HepG2 (cell line): ENCODE data around the gene TTBK1. TPM values are rescaled to one million over a fixed set of nuclear protein-coding genes. Genes with fewer than 3 reads are reported as not detected.

Experiments
- ATAC-seq: fragments of 200-7000 bp; cut with Tn5 transposase; 3 replicates; pipeline ENCODE4 v1.9.1; 2020; ENCODE audit warnings: mild to moderate bottlenecking, moderate library complexity
- BruUV-seq: library from RNA; stranded (reverse); fragments of 400-500 nt; replicated peaks from 2 replicates; lab custom pipeline; 2021; lab: Mats Ljungman, UMichigan
- CTCF ChIA-PET: fragments of 300-600 bp; formaldehyde crosslinking; extraction: SDS; loops from one replicate; lab custom pipeline; 2021; ENCODE audit warnings: low total read pairs, inconsistent platforms, low intra/inter-chr PET ratio; lab: Yijun Ruan, JAX
- POLR2A ChIA-PET: fragments of 350-600 bp; sonication (Branson Sonifier 250); formaldehyde crosslinking; loops from one replicate; lab custom pipeline; 2020; ENCODE audit warnings: antibody characterized with exemption, inconsistent platforms; lab: Yijun Ruan, JAX
- DNase-seq: peaks from one replicate; pipeline ENCODE4 v3.0.0-alpha.2; 2015; ENCODE audit warnings: low spot score
- FAIRE-seq: peaks from 3 replicates; lab custom pipeline; 2011; peaks lifted over from hg19 to GRCh38; lab: Jason Lieb, UNC
- H2AFZ ChIP-seq: one replicate; pipeline ENCODE4 v1.6.1; 2011; ENCODE audit warnings: low read length, inconsistent platforms
- H3K27ac ChIP-seq: fragments of 300-600 bp; 3 replicates; pipeline ENCODE4 v1.8.0; 2011; ENCODE audit warnings: mixed run types, mild to moderate bottlenecking, mixed read lengths, low read length, inconsistent platforms; ENCODE audit not compliant: insufficient read depth; ENCODE audit errors: extremely low read length
- H3K27me3 ChIP-seq, 2 experiments: fragments of 200-600 bp in 1 of 2; 2 replicates in 1 of 2; 3 replicates in 1 of 2; pipeline versions ENCODE4 v1.6.0 to v1.8.0; 2011; ENCODE audit warnings: low read length in 2 of 2, mild to moderate bottlenecking in 2 of 2, moderate library complexity in 2 of 2, inconsistent platforms in 1 of 2; ENCODE audit not compliant: insufficient read depth in 2 of 2, control insufficient read depth in 1 of 2
- H3K36me3 ChIP-seq, 2 experiments: fragments of 200-600 bp in 1 of 2; replicated peaks in 1 of 2; 2 replicates in 1 of 2; 3 replicates in 1 of 2; pipeline versions ENCODE4 v1.5.1 to v1.8.0; 2011; ENCODE audit warnings: low read length in 2 of 2, inconsistent platforms in 1 of 2; ENCODE audit not compliant: insufficient read depth in 2 of 2, control insufficient read depth in 1 of 2
- H3K4me1 ChIP-seq: 2 replicates; pipeline ENCODE4 v1.5.1; 2012; ENCODE audit warnings: low read length, inconsistent platforms; ENCODE audit not compliant: insufficient read depth
- H3K4me2 ChIP-seq: 2 replicates; pipeline ENCODE4 v1.6.0; 2011; ENCODE audit warnings: low read depth, low read length, inconsistent platforms
- H3K4me3 ChIP-seq, 3 experiments: fragments of 200-600 bp in 1 of 3; sonication (generic), shearing (Covaris generic) in 1 of 3; replicated peaks in 1 of 3; 2 replicates each; pipeline ENCODE4 v1.5.1; 2011 to 2016; ENCODE audit warnings: low read length in 3 of 3, inconsistent platforms in 2 of 3, low read depth in 2 of 3, mild to moderate bottlenecking in 2 of 3, control low read depth in 1 of 3, mixed read lengths in 1 of 3; ENCODE audit not compliant: insufficient read depth in 1 of 3
- H3K79me2 ChIP-seq: one replicate; pipeline ENCODE4 v1.6.1; 2011; ENCODE audit warnings: low read length, inconsistent platforms; ENCODE audit not compliant: insufficient read depth
- H3K9ac ChIP-seq: 2 replicates; pipeline ENCODE4 v1.6.0; 2011; ENCODE audit warnings: mild to moderate bottlenecking, low read depth, low read length, inconsistent platforms; ENCODE audit not compliant: insufficient read depth
- H3K9me3 ChIP-seq: 2 replicates; pipeline ENCODE4 v1.5.1; 2012; ENCODE audit warnings: mild to moderate bottlenecking, low read length
- H4K20me1 ChIP-seq: 2 replicates; pipeline ENCODE4 v1.6.0; 2011; ENCODE audit warnings: inconsistent platforms, mild to moderate bottlenecking, low read length, moderate library complexity; ENCODE audit not compliant: insufficient read depth
- BCL6 ChIP-seq: IDR thresholded peaks from 2 replicates; pipeline ENCODE4 v1.6.1; 2016; ENCODE audit warnings: missing genetic modification reagents, missing compliant biosample characterization
- FOXO4 ChIP-seq: sonication (generic); formaldehyde crosslinking; conservative IDR thresholded peaks from 2 replicates; pipeline ENCODE4 v1.8.1; 2023; ENCODE audit warnings: missing genetic modification reagents
- ZFP62 ChIP-seq: sonication (generic); formaldehyde crosslinking; IDR thresholded peaks from 2 replicates; pipeline ENCODE4 v1.4.0; 2020; ENCODE audit warnings: missing genetic modification reagents
- ZNF552 ChIP-seq: sonication (generic); formaldehyde crosslinking; IDR thresholded peaks from 2 replicates; pipeline ENCODE4 v1.9.0; 2022; ENCODE audit warnings: missing genetic modification reagents, mild to moderate bottlenecking, borderline replicate concordance
- ZNF841 ChIP-seq: sonication (generic); formaldehyde crosslinking; IDR thresholded peaks from 2 replicates; pipeline ENCODE4 v1.8.1; 2023; ENCODE audit warnings: missing genetic modification reagents, borderline replicate concordance
- WGBS: methylation state at CpG from one replicate; pipeline ENCODE4 v1.1.6; 2017; ENCODE audit warnings: low lambda C conversion rate; 5-methylcytosine and 5-hydroxymethylcytosine counted together
- in situ Hi-C: cut with HindIII; loops from 2 replicates; pipeline ENCODE4 v1.10.0; 2017; ENCODE audit warnings: low pct_unique_long_range_greater_than_20kb; ENCODE audit not compliant: extremely low pct_ligation_motif_present
- intact Hi-C: fragments of 100-400 bp; cut with micrococcal nuclease; formaldehyde crosslinking; loops from one replicate; pipeline ENCODE4 v1.10.0; 2022; ENCODE audit not compliant: unreplicated experiment
- polyA plus RNA-seq, 8 experiments: library from polyadenylated mRNA; depleted of rRNA in 3 of 8; stranded (reverse) in 7 of 8; unstranded in 1 of 8; fragments of >200 nt; fragmentation: Illumina TruSeq in 4 of 8; extraction: Trizol in 4 of 8; gene quantifications; 2 replicates each; pipeline versions ENCODE4 v1.2.1 to v1.2.3, GENCODE V29; 2011 to 2016; ENCODE audit warnings: low read depth in 4 of 8, missing spikeins in 1 of 8, mixed read lengths in 1 of 8; ENCODE audit not compliant: insufficient read depth in 1 of 8
- total RNA-seq, 5 experiments: library from RNA; depleted of rRNA; stranded (reverse); fragments of >200 nt; fragmentation: Illumina TruSeq; extraction: Trizol; gene quantifications; 2 replicates each; pipeline ENCODE4 v1.2.3, GENCODE V29; 2016; ENCODE audit warnings: low read depth in 1 of 5
- TF ChIP-seq, protein P1 (sequence below): sonication (generic); formaldehyde crosslinking; IDR thresholded peaks from 2 replicates; pipeline ENCODE4 v1.8.1; 2023; ENCODE audit warnings: mild to moderate bottlenecking, missing genetic modification reagents
- TF ChIP-seq, protein P2 (sequence below): IDR thresholded peaks from 2 replicates; pipeline ENCODE4 v1.6.1; 2012; ENCODE audit warnings: low read length, improper control_type of control experiment

Gene TTBK1
- total and polyA plus RNA-seq, 2 of the 13 experiments (the other 11 are each of a cell fraction or from before 2014, with no cell fraction given), result 0.24 to 0.33 TPM

DNA sequence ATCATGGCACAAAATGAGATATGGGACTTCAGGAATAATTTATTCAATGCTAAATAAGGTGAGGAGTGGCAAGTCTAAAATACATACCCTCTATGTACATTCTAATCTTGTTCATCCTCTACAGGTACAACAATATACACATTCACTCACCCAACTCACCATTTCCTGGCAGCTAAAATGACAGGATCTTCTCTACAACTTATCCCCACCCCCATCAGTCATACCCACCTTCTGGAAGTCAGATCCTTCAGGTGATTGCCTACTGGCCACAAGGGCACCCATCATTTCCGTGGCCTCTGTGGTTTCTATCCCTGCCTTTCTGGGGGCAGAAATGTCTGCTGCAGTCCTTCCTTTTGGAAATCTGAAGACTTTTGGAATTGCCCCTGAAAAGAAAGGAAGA lies 88.2 kb downstream of the TTBK1 start:
- no peak for FAIRE-seq
- no peak overlapping the region for H3K4me2 ChIP-seq
- no peak overlapping the region for H2AFZ ChIP-seq
- 23% methylated on average over 1 of the region's 1 CpG for WGBS
- H3K9me3 ChIP-seq, result no peaks in the 10 kb centered on the region
- ChIA-PET CTCF (no interaction called here), POLR2A (interaction anchor here (1.4 kb wide), 1 partner anchor 64 kb away, joined by 4 read pairs; no protein-coding TSS in a partner anchor)
- intact Hi-C loops, result no loop called here
- TF ChIP-seq BCL6 (CRISPR knock-in tag) (no peak), ZFP62 (CRISPR knock-in tag) (no peak), ZNF552 (CRISPR knock-in tag) (no peak), ZNF841 (no peak)
- TF ChIP-seq, protein P1, sequence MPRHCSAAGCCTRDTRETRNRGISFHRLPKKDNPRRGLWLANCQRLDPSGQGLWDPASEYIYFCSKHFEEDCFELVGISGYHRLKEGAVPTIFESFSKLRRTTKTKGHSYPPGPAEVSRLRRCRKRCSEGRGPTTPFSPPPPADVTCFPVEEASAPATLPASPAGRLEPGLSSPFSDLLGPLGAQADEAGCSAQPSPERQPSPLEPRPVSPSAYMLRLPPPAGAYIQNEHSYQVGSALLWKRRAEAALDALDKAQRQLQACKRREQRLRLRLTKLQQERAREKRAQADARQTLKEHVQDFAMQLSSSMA (CRISPR knock-in tag), result no peak
- in situ Hi-C loops, result loop anchor here (5.0 kb wide), 1 partner anchor 69 kb away; no protein-coding TSS in a partner anchor
- no peak for DNase-seq
- no peak overlapping the region for H3K9ac ChIP-seq
- no TSS peak for BruUV-seq
- no peaks in the 10 kb centered on the region for H4K20me1 ChIP-seq
- no peak overlapping the region for H3K4me3 ChIP-seq
- peaks cover 29% of the 10 kb centered on the region for H3K4me1 ChIP-seq
- H3K79me2 ChIP-seq, result no peaks in the 10 kb centered on the region
- no peak overlapping the region for H3K27ac ChIP-seq
- ATAC-seq, result no peak
- H3K36me3 ChIP-seq, result no peaks in the 10 kb centered on the region; a peak in 1 of 5 replicates
- H3K27me3 ChIP-seq, result no peaks in the 10 kb centered on the region

DNA sequence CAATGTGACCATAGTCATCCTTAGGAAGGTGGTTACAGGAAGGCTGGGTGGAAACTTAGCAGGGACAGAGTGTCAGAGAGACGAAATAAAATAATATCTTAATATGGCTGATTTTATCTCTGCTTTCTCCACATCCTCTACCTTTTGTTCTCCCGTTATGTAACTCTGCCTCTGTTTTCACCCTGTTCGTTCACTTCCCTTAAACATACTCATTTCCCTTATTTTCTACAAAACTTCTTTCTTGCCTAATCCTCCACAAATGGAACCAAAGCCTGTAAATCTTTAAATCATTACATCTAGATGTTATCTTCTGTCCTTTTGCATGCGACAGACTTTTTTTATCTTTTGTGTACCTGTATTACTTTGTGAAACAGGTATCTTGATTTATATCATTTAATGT lies 88.6 kb downstream of the TTBK1 start:
- no peak for ATAC-seq
- no peaks in the 10 kb centered on the region for H3K27me3 ChIP-seq
- H2AFZ ChIP-seq, result no peak overlapping the region
- no peaks in the 10 kb centered on the region for H4K20me1 ChIP-seq
- TF ChIP-seq, protein P2, sequence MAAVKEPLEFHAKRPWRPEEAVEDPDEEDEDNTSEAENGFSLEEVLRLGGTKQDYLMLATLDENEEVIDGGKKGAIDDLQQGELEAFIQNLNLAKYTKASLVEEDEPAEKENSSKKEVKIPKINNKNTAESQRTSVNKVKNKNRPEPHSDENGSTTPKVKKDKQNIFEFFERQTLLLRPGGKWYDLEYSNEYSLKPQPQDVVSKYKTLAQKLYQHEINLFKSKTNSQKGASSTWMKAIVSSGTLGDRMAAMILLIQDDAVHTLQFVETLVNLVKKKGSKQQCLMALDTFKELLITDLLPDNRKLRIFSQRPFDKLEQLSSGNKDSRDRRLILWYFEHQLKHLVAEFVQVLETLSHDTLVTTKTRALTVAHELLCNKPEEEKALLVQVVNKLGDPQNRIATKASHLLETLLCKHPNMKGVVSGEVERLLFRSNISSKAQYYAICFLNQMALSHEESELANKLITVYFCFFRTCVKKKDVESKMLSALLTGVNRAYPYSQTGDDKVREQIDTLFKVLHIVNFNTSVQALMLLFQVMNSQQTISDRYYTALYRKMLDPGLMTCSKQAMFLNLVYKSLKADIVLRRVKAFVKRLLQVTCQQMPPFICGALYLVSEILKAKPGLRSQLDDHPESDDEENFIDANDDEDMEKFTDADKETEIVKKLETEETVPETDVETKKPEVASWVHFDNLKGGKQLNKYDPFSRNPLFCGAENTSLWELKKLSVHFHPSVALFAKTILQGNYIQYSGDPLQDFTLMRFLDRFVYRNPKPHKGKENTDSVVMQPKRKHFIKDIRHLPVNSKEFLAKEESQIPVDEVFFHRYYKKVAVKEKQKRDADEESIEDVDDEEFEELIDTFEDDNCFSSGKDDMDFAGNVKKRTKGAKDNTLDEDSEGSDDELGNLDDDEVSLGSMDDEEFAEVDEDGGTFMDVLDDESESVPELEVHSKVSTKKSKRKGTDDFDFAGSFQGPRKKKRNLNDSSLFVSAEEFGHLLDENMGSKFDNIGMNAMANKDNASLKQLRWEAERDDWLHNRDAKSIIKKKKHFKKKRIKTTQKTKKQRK, result no peak
- TF ChIP-seq FOXO4 (CRISPR knock-in tag), result no peak
- no peak for DNase-seq
- H3K4me3 ChIP-seq, result no peak overlapping the region
- H3K27ac ChIP-seq, result no peak overlapping the region
- ChIA-PET CTCF (no interaction called here), POLR2A (interaction anchor here (1.4 kb wide), 1 partner anchor 64 kb away, joined by 4 read pairs; no protein-coding TSS in a partner anchor)
- no peaks in the 10 kb centered on the region for H3K79me2 ChIP-seq
- intact Hi-C loops (no loop called here), in situ Hi-C loops (loop anchor here (5.0 kb wide), 1 partner anchor 70 kb away; no protein-coding TSS in a partner anchor)
- no peak overlapping the region for H3K9ac ChIP-seq
- WGBS, result 67% methylated on average over 4 of the region's 4 CpGs
- peaks cover 29% of the 10 kb centered on the region for H3K4me1 ChIP-seq
- FAIRE-seq, result no peak
- H3K9me3 ChIP-seq, result no peaks in the 10 kb centered on the region
- H3K4me2 ChIP-seq, result no peak overlapping the region
- no TSS peak for BruUV-seq
- no peaks in the 10 kb centered on the region; a peak in 1 of 5 replicates for H3K36me3 ChIP-seq
